GM13977 (cell line): ENCODE results near the gene TMEM203.

Experiments
- DNase-seq: peaks from one replicate; pipeline ENCODE4 v3.0.0; 2012; ENCODE audit warnings: low spot score
- CTCF ChIP-seq: IDR thresholded peaks from 2 replicates; pipeline ENCODE4 v1.5.1; 2012; ENCODE audit warnings: mild to moderate bottlenecking, control low read depth; ENCODE audit not compliant: insufficient read depth; ENCODE audit errors: extremely low read depth, missing control alignments
- in situ Hi-C: fragments of 300-500 bp; cut with MboI; formaldehyde crosslinking; loops from one replicate; pipeline ENCODE4 v1.12.0; 2022; ENCODE audit warnings: low sequenced_read_pairs, low pct_unique_long_range_greater_than_20kb, mixed read lengths, inconsistent platforms; ENCODE audit not compliant: unreplicated experiment

TMEM203 gene

GRCh38 chr9:137186385-137186784 is 19.1 kb downstream of the TMEM203 start:
- in situ Hi-C loops: no loop called here
- no peak for TF ChIP-seq CTCF
- DNase-seq: no peak

- DNase-seq: no peak
- no peak for TF ChIP-seq CTCF
- in situ Hi-C loops: no loop called here
Observed at GRCh38 chr9:137185921-137186320, 19.5 kb downstream of the TMEM203 start.

DNA sequence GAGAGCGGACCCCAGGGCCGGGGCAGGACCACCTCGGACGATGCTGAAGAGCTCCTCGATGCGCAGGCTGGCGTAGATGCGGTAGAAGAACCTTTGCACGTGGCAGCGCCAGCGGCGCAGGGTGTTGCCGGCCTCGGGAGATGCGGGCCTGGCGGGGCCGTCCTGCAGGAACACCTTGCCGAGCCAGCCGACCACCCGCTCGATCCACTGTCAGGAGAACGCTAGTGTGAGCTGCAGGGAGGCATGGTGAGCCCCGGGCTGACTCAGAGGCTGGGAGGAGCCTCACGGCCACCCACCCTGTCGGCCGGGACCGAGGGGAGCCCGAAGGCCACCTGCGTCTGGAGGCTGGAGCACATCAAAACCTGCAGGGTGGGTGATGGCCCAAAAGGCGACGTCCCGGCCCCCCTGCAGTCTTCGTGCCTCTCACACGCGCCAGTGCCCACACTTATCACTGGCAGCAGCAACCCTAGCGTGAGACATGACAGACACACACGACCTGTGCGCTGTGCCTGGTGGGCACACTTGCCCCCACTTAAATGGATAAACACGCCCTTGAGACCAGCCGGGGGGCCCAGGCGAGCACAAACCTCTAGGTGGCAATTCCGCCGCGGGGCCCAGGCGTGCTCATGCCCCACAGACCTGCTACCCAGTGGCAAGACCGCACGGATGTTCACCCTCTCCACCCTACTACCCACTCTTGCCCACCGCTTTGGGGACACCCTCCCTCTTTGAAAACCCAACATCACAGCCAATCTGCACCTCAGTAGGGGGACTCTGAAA is 20.4 kb downstream of the TMEM203 start:
- in situ Hi-C loops: no loop called here
- DNase-seq: no peak
- TF ChIP-seq CTCF: no peak

GRCh38 chr9:137183980-137184595 is 21.4 kb downstream of the TMEM203 start:
- no peak for TF ChIP-seq CTCF
- in situ Hi-C loops: no loop called here
- DNase-seq: no peak

DNA sequence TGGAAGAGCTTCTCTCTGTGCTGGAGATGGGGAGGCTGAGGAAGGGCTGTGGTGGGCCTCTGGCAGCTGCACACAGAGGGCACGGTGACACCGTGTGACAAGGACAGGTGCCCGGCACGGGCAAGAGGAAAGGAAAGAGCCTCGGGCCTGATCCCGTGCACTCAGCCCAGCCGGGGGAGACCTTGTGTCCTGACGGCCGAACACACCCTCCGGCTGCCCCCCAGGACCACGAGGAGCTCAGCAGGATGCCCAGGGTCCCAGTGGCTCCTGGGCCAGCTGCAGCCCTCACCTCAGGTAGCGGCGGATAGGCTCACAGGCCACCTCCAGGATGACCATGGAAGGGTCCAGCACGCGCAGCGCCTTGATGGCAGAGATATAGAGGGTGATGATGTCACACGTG is 22.6 kb downstream of the TMEM203 start:
- DNase-seq: no peak
- in situ Hi-C loops: no loop called here
- no peak for TF ChIP-seq CTCF

- TF ChIP-seq CTCF: no peak
- no peak for DNase-seq
- in situ Hi-C loops: no loop called here
Observed at GRCh38 chr9:137181680-137182079, 23.8 kb downstream of the TMEM203 start.

- no peak for TF ChIP-seq CTCF
- in situ Hi-C loops: no loop called here
- no peak for DNase-seq
Observed at GRCh38 chr9:137180491-137180890, 25.0 kb downstream of the TMEM203 start.
